Ishikawa (cell line): ENCODE measurements around the gene PMPCB.

Experiments
- REST ChIP-seq: IDR thresholded peaks from 2 replicates; pipeline ENCODE4 v1.6.1; 2012; ENCODE audit warnings: low read depth, mild to moderate bottlenecking
- TCF12 ChIP-seq: IDR thresholded peaks from 2 replicates; pipeline ENCODE4 v1.6.1; 2012; ENCODE audit warnings: low read depth
- USF1 ChIP-seq: IDR thresholded peaks from 2 replicates; pipeline ENCODE4 v1.6.1; 2012
- ZBTB7A ChIP-seq: IDR thresholded peaks from 2 replicates; pipeline ENCODE4 v1.6.1; 2012; ENCODE audit warnings: low read depth

- no peak for TF ChIP-seq TCF12
- TF ChIP-seq USF1 = no peak
- no peak for TF ChIP-seq REST
- TF ChIP-seq ZBTB7A = no peak
Measured at GRCh38 chr7:103341466-103341865, 44.2 kb downstream of the PMPCB start.
